Measurements from ENCODE around the gene CADPS.

CADPS gene

GRCh38 chr3:62805580-62806277 lies 69.5 kb downstream of the CADPS start:
- DNase-seq: no peak

GRCh38 chr3:62805106-62805505 lies 70.1 kb downstream of the CADPS start:
- no peak for DNase-seq

GRCh38 chr3:62803276-62803675 lies 71.9 kb downstream of the CADPS start:
- no peak for DNase-seq

GRCh38 chr3:62798000-62798399 lies 77.2 kb downstream of the CADPS start:
- no peak for DNase-seq

- DNase-seq: no peak
Observed at GRCh38 chr3:62797132-62797531, 78.1 kb downstream of the CADPS start.

GRCh38 chr3:62795978-62796657 lies 79.1 kb downstream of the CADPS start:
- DNase-seq: no peak

- DNase-seq: no peak
Observed at GRCh38 chr3:62793946-62794345, 81.3 kb downstream of the CADPS start.

GRCh38 chr3:62785384-62785783 lies 89.8 kb downstream of the CADPS start:
- DNase-seq: no peak

- DNase-seq: no peak
Observed at GRCh38 chr3:62781121-62781520, 94.1 kb downstream of the CADPS start.

GRCh38 chr3:62777674-62778073 lies 97.5 kb downstream of the CADPS start:
- DNase-seq: no peak

GRCh38 chr3:62777130-62777529 lies 98.1 kb downstream of the CADPS start:
- no peak for DNase-seq

GRCh38 chr3:62774221-62774620 lies 101.0 kb downstream of the CADPS start:
- no peak for DNase-seq

GRCh38 chr3:62771331-62772072 lies 103.7 kb downstream of the CADPS start:
- DNase-seq: no peak

- DNase-seq: no peak
Observed at GRCh38 chr3:62768896-62769295, 106.3 kb downstream of the CADPS start.

GRCh38 chr3:62761711-62762110 lies 113.5 kb downstream of the CADPS start:
- DNase-seq: no peak

- DNase-seq: no peak
Observed at GRCh38 chr3:62761311-62761710, 113.9 kb downstream of the CADPS start.

GRCh38 chr3:62758296-62759066 lies 116.7 kb downstream of the CADPS start:
- no peak for DNase-seq

GRCh38 chr3:62757045-62757444 lies 118.2 kb downstream of the CADPS start:
- DNase-seq: no peak

GRCh38 chr3:62755285-62755684 lies 119.9 kb downstream of the CADPS start:
- no peak for DNase-seq

GRCh38 chr3:62749657-62750056 lies 125.6 kb downstream of the CADPS start:
- no peak for DNase-seq

- no peak for DNase-seq
Observed at GRCh38 chr3:62749130-62749529, 126.1 kb downstream of the CADPS start.

- no peak for DNase-seq
Observed at GRCh38 chr3:62737449-62737848, 137.8 kb downstream of the CADPS start.

GRCh38 chr3:62735510-62735909 lies 139.7 kb downstream of the CADPS start:
- DNase-seq: no peak

Measured in SHP77 (cell line).